Liver (tissue), 3 donors: ENCODE results near the gene INPP4B.

Experiments used
- FOXA1 ChIP-seq: IDR thresholded peaks from 2 replicates; pipeline ENCODE4 v1.6.1; 2016; ENCODE audit warnings: antibody characterized with exemption
- GABPA ChIP-seq, 2 donors: IDR thresholded peaks in 1 of 2; conservative IDR thresholded peaks in 1 of 2; 2 replicates each; pipeline ENCODE4 v1.6.1; 2016; ENCODE audit warnings: antibody characterized with exemption in 2 of 2, mild to moderate bottlenecking in 1 of 2, moderate library complexity in 1 of 2
- JUND ChIP-seq, 2 donors: IDR thresholded peaks; 2 replicates each; pipeline ENCODE4 v1.6.1; 2016; ENCODE audit warnings: antibody characterized with exemption in 2 of 2
- NR2F2 ChIP-seq: IDR thresholded peaks from 2 replicates; pipeline ENCODE4 v1.6.1; 2016; ENCODE audit warnings: antibody characterized with exemption
- RAD21 ChIP-seq, 2 donors: IDR thresholded peaks; 2 replicates each; pipeline ENCODE4 v1.6.1; 2016; ENCODE audit warnings: antibody characterized with exemption in 2 of 2, mild to moderate bottlenecking in 2 of 2
- SP1 ChIP-seq: IDR thresholded peaks from 2 replicates; pipeline ENCODE4 v1.6.1; 2018; ENCODE audit warnings: antibody characterized with exemption, mild to moderate bottlenecking
- TAF1 ChIP-seq: conservative IDR thresholded peaks from 2 replicates; pipeline ENCODE4 v1.6.1; 2016; ENCODE audit warnings: antibody characterized with exemption, mild to moderate bottlenecking
- TF ChIP-seq, protein P1 (sequence below): fragments of 150-350 bp; IDR thresholded peaks from 2 replicates; pipeline ENCODE4 v1.5.1; 2017; ENCODE audit warnings: improper control_type of control experiment, low read depth, low read length; ENCODE audit not compliant: missing input control
- TF ChIP-seq, protein P2 (sequence below): IDR thresholded peaks from 2 replicates; pipeline ENCODE4 v1.6.1; 2016; ENCODE audit warnings: antibody characterized with exemption, mild to moderate bottlenecking
- TF ChIP-seq, protein P3 (sequence below): IDR thresholded peaks from 2 replicates; pipeline ENCODE4 v1.6.1; 2016; ENCODE audit warnings: antibody characterized with exemption
- TF ChIP-seq, protein P4 (sequence below): IDR thresholded peaks from 2 replicates; pipeline ENCODE4 v1.6.1; 2016; ENCODE audit warnings: antibody characterized with exemption
- donor health status: healthy.
- donor health status: healthy.

DNA sequence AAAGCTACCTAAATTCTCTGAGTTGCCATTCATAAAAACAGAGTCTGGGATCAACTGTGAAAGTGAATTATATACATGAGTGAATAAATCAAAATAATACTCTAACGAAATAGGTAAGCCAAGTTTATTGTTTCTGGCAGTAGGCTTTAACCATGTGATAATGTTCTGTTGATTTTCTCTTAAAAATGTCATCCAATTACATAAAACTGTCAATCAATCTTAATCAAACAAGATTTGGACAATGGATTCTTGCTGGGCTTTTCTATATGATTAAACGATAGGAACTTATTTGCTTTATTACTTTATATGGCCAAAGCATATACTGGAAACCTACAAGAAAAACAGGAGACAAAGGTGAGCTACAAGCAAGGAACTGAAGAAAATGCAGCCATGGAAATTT lies 148.8 kb downstream of the INPP4B start:
- TF ChIP-seq, protein P1, sequence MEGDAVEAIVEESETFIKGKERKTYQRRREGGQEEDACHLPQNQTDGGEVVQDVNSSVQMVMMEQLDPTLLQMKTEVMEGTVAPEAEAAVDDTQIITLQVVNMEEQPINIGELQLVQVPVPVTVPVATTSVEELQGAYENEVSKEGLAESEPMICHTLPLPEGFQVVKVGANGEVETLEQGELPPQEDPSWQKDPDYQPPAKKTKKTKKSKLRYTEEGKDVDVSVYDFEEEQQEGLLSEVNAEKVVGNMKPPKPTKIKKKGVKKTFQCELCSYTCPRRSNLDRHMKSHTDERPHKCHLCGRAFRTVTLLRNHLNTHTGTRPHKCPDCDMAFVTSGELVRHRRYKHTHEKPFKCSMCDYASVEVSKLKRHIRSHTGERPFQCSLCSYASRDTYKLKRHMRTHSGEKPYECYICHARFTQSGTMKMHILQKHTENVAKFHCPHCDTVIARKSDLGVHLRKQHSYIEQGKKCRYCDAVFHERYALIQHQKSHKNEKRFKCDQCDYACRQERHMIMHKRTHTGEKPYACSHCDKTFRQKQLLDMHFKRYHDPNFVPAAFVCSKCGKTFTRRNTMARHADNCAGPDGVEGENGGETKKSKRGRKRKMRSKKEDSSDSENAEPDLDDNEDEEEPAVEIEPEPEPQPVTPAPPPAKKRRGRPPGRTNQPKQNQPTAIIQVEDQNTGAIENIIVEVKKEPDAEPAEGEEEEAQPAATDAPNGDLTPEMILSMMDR: no peak
- TF ChIP-seq, protein P2, sequence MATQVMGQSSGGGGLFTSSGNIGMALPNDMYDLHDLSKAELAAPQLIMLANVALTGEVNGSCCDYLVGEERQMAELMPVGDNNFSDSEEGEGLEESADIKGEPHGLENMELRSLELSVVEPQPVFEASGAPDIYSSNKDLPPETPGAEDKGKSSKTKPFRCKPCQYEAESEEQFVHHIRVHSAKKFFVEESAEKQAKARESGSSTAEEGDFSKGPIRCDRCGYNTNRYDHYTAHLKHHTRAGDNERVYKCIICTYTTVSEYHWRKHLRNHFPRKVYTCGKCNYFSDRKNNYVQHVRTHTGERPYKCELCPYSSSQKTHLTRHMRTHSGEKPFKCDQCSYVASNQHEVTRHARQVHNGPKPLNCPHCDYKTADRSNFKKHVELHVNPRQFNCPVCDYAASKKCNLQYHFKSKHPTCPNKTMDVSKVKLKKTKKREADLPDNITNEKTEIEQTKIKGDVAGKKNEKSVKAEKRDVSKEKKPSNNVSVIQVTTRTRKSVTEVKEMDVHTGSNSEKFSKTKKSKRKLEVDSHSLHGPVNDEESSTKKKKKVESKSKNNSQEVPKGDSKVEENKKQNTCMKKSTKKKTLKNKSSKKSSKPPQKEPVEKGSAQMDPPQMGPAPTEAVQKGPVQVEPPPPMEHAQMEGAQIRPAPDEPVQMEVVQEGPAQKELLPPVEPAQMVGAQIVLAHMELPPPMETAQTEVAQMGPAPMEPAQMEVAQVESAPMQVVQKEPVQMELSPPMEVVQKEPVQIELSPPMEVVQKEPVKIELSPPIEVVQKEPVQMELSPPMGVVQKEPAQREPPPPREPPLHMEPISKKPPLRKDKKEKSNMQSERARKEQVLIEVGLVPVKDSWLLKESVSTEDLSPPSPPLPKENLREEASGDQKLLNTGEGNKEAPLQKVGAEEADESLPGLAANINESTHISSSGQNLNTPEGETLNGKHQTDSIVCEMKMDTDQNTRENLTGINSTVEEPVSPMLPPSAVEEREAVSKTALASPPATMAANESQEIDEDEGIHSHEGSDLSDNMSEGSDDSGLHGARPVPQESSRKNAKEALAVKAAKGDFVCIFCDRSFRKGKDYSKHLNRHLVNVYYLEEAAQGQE: no peak
- no peak for TF ChIP-seq TAF1
- TF ChIP-seq RAD21 (IDR thresholded peaks at IDR 0.05): no peak
- TF ChIP-seq, protein P3, sequence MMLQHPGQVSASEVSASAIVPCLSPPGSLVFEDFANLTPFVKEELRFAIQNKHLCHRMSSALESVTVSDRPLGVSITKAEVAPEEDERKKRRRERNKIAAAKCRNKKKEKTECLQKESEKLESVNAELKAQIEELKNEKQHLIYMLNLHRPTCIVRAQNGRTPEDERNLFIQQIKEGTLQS: no peak
- TF ChIP-seq NR2F2: no peak
- no peak for TF ChIP-seq SP1
- TF ChIP-seq, protein P4, sequence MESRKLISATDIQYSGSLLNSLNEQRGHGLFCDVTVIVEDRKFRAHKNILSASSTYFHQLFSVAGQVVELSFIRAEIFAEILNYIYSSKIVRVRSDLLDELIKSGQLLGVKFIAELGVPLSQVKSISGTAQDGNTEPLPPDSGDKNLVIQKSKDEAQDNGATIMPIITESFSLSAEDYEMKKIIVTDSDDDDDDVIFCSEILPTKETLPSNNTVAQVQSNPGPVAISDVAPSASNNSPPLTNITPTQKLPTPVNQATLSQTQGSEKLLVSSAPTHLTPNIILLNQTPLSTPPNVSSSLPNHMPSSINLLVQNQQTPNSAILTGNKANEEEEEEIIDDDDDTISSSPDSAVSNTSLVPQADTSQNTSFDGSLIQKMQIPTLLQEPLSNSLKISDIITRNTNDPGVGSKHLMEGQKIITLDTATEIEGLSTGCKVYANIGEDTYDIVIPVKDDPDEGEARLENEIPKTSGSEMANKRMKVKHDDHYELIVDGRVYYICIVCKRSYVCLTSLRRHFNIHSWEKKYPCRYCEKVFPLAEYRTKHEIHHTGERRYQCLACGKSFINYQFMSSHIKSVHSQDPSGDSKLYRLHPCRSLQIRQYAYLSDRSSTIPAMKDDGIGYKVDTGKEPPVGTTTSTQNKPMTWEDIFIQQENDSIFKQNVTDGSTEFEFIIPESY: no peak
- TF ChIP-seq GABPA (IDR thresholded peaks at IDR 0.05 in 1 of 2, conservative IDR thresholded peaks at IDR 0.05 in 1 of 2): no peak
- no peak for TF ChIP-seq JUND (IDR thresholded peaks at IDR 0.05)
- TF ChIP-seq FOXA1: no peak
